Liver (tissue), 9 donors: ENCODE measurements around the gene PDGFD. TPM values are rescaled to one million over a fixed set of nuclear protein-coding genes. Genes with fewer than 3 reads are reported as not detected.

Source experiments
- DNase-seq: peaks from one replicate; pipeline ENCODE4 v3.0.0-alpha.2; 2017; ENCODE audit warnings: low spot score
- H3K27ac ChIP-seq, 2 donors: one replicate each; pipeline ENCODE4 v1.7.0; 2013; ENCODE audit warnings: inconsistent platforms in 2 of 2, low read length in 2 of 2, control low read depth in 1 of 2, low read depth in 1 of 2, mild to moderate bottlenecking in 1 of 2
- H3K27me3 ChIP-seq, 4 donors: one replicate each; pipeline versions ENCODE4 v1.6.1 to v1.7.0; 2013; ENCODE audit warnings: low read length in 3 of 4, inconsistent platforms in 1 of 4, mild to moderate bottlenecking in 1 of 4, moderate library complexity in 1 of 4; ENCODE audit not compliant: control insufficient read depth in 4 of 4, insufficient read depth in 4 of 4
- H3K36me3 ChIP-seq, 4 donors: one replicate each; pipeline versions ENCODE4 v1.6.1 to v1.7.0; 2013; ENCODE audit warnings: low read length in 3 of 4, mild to moderate bottlenecking in 3 of 4, low read depth in 1 of 4, moderate library complexity in 1 of 4; ENCODE audit not compliant: control insufficient read depth in 4 of 4, insufficient read depth in 3 of 4
- H3K4me1 ChIP-seq, 4 donors: one replicate each; pipeline versions ENCODE4 v1.6.1 to v1.7.0; 2013; ENCODE audit warnings: low read length in 3 of 4, mild to moderate bottlenecking in 3 of 4, moderate library complexity in 1 of 4; ENCODE audit not compliant: control insufficient read depth in 4 of 4, insufficient read depth in 4 of 4
- H3K4me3 ChIP-seq, 3 donors: one replicate each; pipeline versions ENCODE4 v1.6.1 to v1.7.0; 2013; ENCODE audit warnings: low read length in 3 of 3, control low read depth in 1 of 3, low read depth in 1 of 3, mild to moderate bottlenecking in 1 of 3
- H3K9ac ChIP-seq, 2 donors: one replicate each; pipeline ENCODE4 v1.7.0; 2013; ENCODE audit warnings: low read length in 2 of 2, mild to moderate bottlenecking in 2 of 2, moderate library complexity in 2 of 2, control low read depth in 1 of 2, low read depth in 1 of 2
- H3K9me3 ChIP-seq, 4 donors: one replicate each; pipeline versions ENCODE4 v1.6.1 to v1.7.0; 2013; ENCODE audit warnings: low read length in 3 of 4; ENCODE audit not compliant: control insufficient read depth in 4 of 4
- EGR1 ChIP-seq, 2 donors: IDR thresholded peaks; 2 replicates each; pipeline ENCODE4 v1.6.1; 2016 to 2018; ENCODE audit warnings: antibody characterized with exemption in 2 of 2, low read depth in 2 of 2
- FOXA1 ChIP-seq: IDR thresholded peaks from 2 replicates; pipeline ENCODE4 v1.6.1; 2016; ENCODE audit warnings: antibody characterized with exemption
- GABPA ChIP-seq, 2 donors: IDR thresholded peaks in 1 of 2; conservative IDR thresholded peaks in 1 of 2; 2 replicates each; pipeline ENCODE4 v1.6.1; 2016; ENCODE audit warnings: antibody characterized with exemption in 2 of 2, mild to moderate bottlenecking in 1 of 2, moderate library complexity in 1 of 2
- HNF4A ChIP-seq, 2 donors: conservative IDR thresholded peaks; 2 replicates each; pipeline ENCODE4 v1.6.1; 2016; ENCODE audit warnings: antibody characterized with exemption in 2 of 2, mild to moderate bottlenecking in 2 of 2
- HNF4G ChIP-seq: IDR thresholded peaks from 2 replicates; pipeline ENCODE4 v1.6.1; 2016; ENCODE audit warnings: antibody characterized with exemption
- JUND ChIP-seq, 2 donors: IDR thresholded peaks; 2 replicates each; pipeline ENCODE4 v1.6.1; 2016; ENCODE audit warnings: antibody characterized with exemption in 2 of 2
- NR2F2 ChIP-seq: IDR thresholded peaks from 2 replicates; pipeline ENCODE4 v1.6.1; 2016; ENCODE audit warnings: antibody characterized with exemption
- RXRA ChIP-seq, 2 donors: IDR thresholded peaks; 2 replicates each; pipeline ENCODE4 v1.6.1; 2017 to 2018; ENCODE audit warnings: antibody characterized with exemption in 2 of 2, mild to moderate bottlenecking in 1 of 2
- TAF1 ChIP-seq: conservative IDR thresholded peaks from 2 replicates; pipeline ENCODE4 v1.6.1; 2016; ENCODE audit warnings: antibody characterized with exemption, mild to moderate bottlenecking
- YY1 ChIP-seq: IDR thresholded peaks from 2 replicates; pipeline ENCODE4 v1.6.1; 2016; ENCODE audit warnings: antibody characterized with exemption, mild to moderate bottlenecking
- ZBTB33 ChIP-seq: IDR thresholded peaks from 2 replicates; pipeline ENCODE4 v1.6.1; 2016; ENCODE audit warnings: antibody characterized with exemption
- whole genome bisulfite sequencing: extraction: QIAGEN DNeasy Blood & Tissue Kit; methylation state at CpG from one replicate; pipeline ENCODE4 v1.1.7; 2013; 5-methylcytosine and 5-hydroxymethylcytosine counted together
- polyA plus RNA-seq, 2 donors: library from polyadenylated mRNA; stranded (reverse) in 1 of 2; unstranded in 1 of 2; fragments of 200-250 nt in 1 of 2; fragments of >200 nt in 1 of 2; fragmentation: Nextera tagmentation in 1 of 2; extraction: Ambion mirVana in 1 of 2; gene quantifications; one replicate each; pipeline versions ENCODE4 v1.2.1 to v1.2.3, GENCODE V29; 2013 to 2015
- total RNA-seq, 2 donors: library from RNA; depleted of rRNA; stranded (reverse); fragments of >200 nt; gene quantifications; one replicate each; pipeline ENCODE4 v1.2.3, GENCODE V29; 2014
- TF ChIP-seq, protein P1 (sequence below): fragments of 150-350 bp; IDR thresholded peaks from 2 replicates; pipeline ENCODE4 v1.5.1; 2017; ENCODE audit warnings: improper control_type of control experiment, low read depth, low read length; ENCODE audit not compliant: missing input control
- TF ChIP-seq, protein P2 (sequence below): IDR thresholded peaks from 2 replicates; pipeline ENCODE4 v1.6.1; 2016; ENCODE audit warnings: antibody characterized with exemption, mild to moderate bottlenecking
- donor health status: healthy.
- donor health status: healthy.
- donor health status: healthy.
- donor health status: healthy.
- donor health status: healthy.

PDGFD gene
- total and polyA plus RNA-seq, 4 donors: 1.0 to 3.3 (median 2.1) TPM

DNA sequence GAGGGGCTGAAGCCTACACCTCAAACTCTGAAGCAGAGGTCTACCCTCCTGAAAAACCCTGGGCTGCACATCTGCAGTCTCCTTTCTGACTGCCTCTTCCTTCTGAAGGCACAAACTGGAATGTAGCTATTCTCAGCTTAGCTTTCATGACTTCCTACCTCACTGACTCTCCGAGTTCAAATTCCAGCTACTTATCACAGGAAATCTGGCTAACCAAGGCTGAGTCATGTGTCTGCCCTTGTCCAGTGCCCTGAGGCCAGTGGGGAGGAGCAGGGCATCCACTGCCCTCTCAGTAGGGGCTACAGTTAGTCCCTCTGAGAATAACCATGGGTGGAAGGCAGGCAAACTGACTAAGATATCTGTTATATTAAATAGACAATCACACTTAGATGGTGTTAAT is 29.2 kb downstream of the PDGFD start:
- Histone ChIP-seq H3K27me3 (no peaks in the 10 kb centered on the region), H3K36me3 (no peaks in the 10 kb centered on the region), H3K4me3 (no peak overlapping the region), H3K9ac (no peak overlapping the region), H3K4me1 (no peaks in the 10 kb centered on the region), H3K27ac (no peak overlapping the region), H3K9me3 (no peaks in the 10 kb centered on the region)
- 46% methylated on average over 1 of the region's 1 CpG for WGBS
- DNase-seq: no peak
- TF ChIP-seq GABPA (IDR thresholded peaks at IDR 0.05 in 1 of 2, conservative IDR thresholded peaks at IDR 0.05 in 1 of 2) (no peak), HNF4A (conservative IDR thresholded peaks at IDR 0.05) (no peak), YY1 (no peak), JUND (IDR thresholded peaks at IDR 0.05) (no peak), TAF1 (no peak), EGR1 (IDR thresholded peaks at IDR 0.05; ENCODE audit: low read depth in 2 of 2) (no peak)
- TF ChIP-seq, protein P1, sequence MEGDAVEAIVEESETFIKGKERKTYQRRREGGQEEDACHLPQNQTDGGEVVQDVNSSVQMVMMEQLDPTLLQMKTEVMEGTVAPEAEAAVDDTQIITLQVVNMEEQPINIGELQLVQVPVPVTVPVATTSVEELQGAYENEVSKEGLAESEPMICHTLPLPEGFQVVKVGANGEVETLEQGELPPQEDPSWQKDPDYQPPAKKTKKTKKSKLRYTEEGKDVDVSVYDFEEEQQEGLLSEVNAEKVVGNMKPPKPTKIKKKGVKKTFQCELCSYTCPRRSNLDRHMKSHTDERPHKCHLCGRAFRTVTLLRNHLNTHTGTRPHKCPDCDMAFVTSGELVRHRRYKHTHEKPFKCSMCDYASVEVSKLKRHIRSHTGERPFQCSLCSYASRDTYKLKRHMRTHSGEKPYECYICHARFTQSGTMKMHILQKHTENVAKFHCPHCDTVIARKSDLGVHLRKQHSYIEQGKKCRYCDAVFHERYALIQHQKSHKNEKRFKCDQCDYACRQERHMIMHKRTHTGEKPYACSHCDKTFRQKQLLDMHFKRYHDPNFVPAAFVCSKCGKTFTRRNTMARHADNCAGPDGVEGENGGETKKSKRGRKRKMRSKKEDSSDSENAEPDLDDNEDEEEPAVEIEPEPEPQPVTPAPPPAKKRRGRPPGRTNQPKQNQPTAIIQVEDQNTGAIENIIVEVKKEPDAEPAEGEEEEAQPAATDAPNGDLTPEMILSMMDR: no peak
- TF ChIP-seq, protein P2, sequence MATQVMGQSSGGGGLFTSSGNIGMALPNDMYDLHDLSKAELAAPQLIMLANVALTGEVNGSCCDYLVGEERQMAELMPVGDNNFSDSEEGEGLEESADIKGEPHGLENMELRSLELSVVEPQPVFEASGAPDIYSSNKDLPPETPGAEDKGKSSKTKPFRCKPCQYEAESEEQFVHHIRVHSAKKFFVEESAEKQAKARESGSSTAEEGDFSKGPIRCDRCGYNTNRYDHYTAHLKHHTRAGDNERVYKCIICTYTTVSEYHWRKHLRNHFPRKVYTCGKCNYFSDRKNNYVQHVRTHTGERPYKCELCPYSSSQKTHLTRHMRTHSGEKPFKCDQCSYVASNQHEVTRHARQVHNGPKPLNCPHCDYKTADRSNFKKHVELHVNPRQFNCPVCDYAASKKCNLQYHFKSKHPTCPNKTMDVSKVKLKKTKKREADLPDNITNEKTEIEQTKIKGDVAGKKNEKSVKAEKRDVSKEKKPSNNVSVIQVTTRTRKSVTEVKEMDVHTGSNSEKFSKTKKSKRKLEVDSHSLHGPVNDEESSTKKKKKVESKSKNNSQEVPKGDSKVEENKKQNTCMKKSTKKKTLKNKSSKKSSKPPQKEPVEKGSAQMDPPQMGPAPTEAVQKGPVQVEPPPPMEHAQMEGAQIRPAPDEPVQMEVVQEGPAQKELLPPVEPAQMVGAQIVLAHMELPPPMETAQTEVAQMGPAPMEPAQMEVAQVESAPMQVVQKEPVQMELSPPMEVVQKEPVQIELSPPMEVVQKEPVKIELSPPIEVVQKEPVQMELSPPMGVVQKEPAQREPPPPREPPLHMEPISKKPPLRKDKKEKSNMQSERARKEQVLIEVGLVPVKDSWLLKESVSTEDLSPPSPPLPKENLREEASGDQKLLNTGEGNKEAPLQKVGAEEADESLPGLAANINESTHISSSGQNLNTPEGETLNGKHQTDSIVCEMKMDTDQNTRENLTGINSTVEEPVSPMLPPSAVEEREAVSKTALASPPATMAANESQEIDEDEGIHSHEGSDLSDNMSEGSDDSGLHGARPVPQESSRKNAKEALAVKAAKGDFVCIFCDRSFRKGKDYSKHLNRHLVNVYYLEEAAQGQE: no peak

GRCh38 chr11:104130161-104130560 is 33.8 kb downstream of the PDGFD start:
- Histone ChIP-seq H3K9ac (no peak overlapping the region), H3K4me3 (no peak overlapping the region), H3K36me3 (no peaks in the 10 kb centered on the region), H3K27ac (no peak overlapping the region), H3K4me1 (no peaks in the 10 kb centered on the region), H3K27me3 (peaks cover 0 to 5% (median 0%) of the 10 kb centered on the region in 4 donors), H3K9me3 (no peaks in the 10 kb centered on the region)
- TF ChIP-seq ZBTB33 (no peak), HNF4G (no peak), GABPA (IDR thresholded peaks at IDR 0.05 in 1 of 2, conservative IDR thresholded peaks at IDR 0.05 in 1 of 2) (no peak), YY1 (no peak), RXRA (IDR thresholded peaks at IDR 0.05) (no peak), FOXA1 (no peak), NR2F2 (no peak)
- TF ChIP-seq, protein P2: no peak
- 76% methylated on average over 1 of the region's 1 CpG for WGBS
- no peak for DNase-seq
